HEK293 (cell line): Measurements from ENCODE around the gene TXNRD2.

Experiments
- CTCF ChIP-seq: fragments of 450-650 bp; formaldehyde crosslinking; IDR thresholded peaks from 2 replicates; pipeline ENCODE4 v1.5.1; 2016; ENCODE audit warnings: missing biosample characterization, missing genetic modification characterization
- HIC1 ChIP-seq: fragments of 450-650 bp; formaldehyde crosslinking; IDR thresholded peaks from 2 replicates; pipeline ENCODE4 v1.5.1; 2016; ENCODE audit warnings: missing biosample characterization, missing genetic modification characterization
- TCF7L2 ChIP-seq: IDR thresholded peaks from 2 replicates; pipeline ENCODE4 v1.6.1; 2011; ENCODE audit warnings: low read depth, mild to moderate bottlenecking, inconsistent platforms, low read length, moderate library complexity, borderline replicate concordance
- TSHZ1 ChIP-seq: fragments of 450-650 bp; formaldehyde crosslinking; IDR thresholded peaks from 2 replicates; pipeline ENCODE4 v1.5.1; 2016; ENCODE audit warnings: missing biosample characterization, missing genetic modification characterization, borderline replicate concordance
- ZBTB7A ChIP-seq: fragments of 450-650 bp; formaldehyde crosslinking; IDR thresholded peaks from 2 replicates; pipeline ENCODE4 v1.5.1; 2016; ENCODE audit warnings: low read depth, missing biosample characterization, missing genetic modification characterization
- ZFP3 ChIP-seq: fragments of 450-650 bp; formaldehyde crosslinking; IDR thresholded peaks from 2 replicates; pipeline ENCODE4 v1.5.1; 2016; ENCODE audit warnings: low read depth, missing biosample characterization, missing genetic modification characterization
- ZNF175 ChIP-seq: fragments of 450-650 bp; formaldehyde crosslinking; IDR thresholded peaks from 2 replicates; pipeline ENCODE4 v1.5.1; 2016; ENCODE audit warnings: missing biosample characterization, missing genetic modification characterization
- ZNF350 ChIP-seq: fragments of 450-650 bp; formaldehyde crosslinking; IDR thresholded peaks from 2 replicates; pipeline ENCODE4 v1.5.0; 2017; ENCODE audit warnings: missing biosample characterization, mild to moderate bottlenecking, missing genetic modification characterization
- ZNF629 ChIP-seq: fragments of 450-650 bp; formaldehyde crosslinking; IDR thresholded peaks from 2 replicates; pipeline ENCODE4 v1.5.1; 2017; ENCODE audit warnings: missing biosample characterization, missing genetic modification characterization
- TF ChIP-seq, protein P1 (sequence below): fragments of 450-650 bp; formaldehyde crosslinking; IDR thresholded peaks from 2 replicates; pipeline ENCODE4 v1.5.1; 2017; ENCODE audit warnings: missing biosample characterization, mild to moderate bottlenecking, missing genetic modification characterization, moderate library complexity
- TF ChIP-seq, protein P2 (sequence below): fragments of 450-650 bp; formaldehyde crosslinking; IDR thresholded peaks from 2 replicates; pipeline ENCODE4 v1.5.1; 2016; ENCODE audit warnings: missing biosample characterization, missing genetic modification characterization, borderline replicate concordance

GRCh38 chr22:19901577-19902244, 39.9 kb downstream of the TXNRD2 start:
- TF ChIP-seq TSHZ1 (tag by site-specific recombination), result no peak
- TF ChIP-seq ZFP3, result no peak
- no peak for TF ChIP-seq ZNF175 (tag by site-specific recombination)
- TF ChIP-seq TCF7L2, result no peak
- no peak for TF ChIP-seq ZNF629 (tag by site-specific recombination)
- TF ChIP-seq ZBTB7A (tag by site-specific recombination), result no peak
- TF ChIP-seq ZNF350 (tag by site-specific recombination), result no peak
- TF ChIP-seq, protein P1, sequence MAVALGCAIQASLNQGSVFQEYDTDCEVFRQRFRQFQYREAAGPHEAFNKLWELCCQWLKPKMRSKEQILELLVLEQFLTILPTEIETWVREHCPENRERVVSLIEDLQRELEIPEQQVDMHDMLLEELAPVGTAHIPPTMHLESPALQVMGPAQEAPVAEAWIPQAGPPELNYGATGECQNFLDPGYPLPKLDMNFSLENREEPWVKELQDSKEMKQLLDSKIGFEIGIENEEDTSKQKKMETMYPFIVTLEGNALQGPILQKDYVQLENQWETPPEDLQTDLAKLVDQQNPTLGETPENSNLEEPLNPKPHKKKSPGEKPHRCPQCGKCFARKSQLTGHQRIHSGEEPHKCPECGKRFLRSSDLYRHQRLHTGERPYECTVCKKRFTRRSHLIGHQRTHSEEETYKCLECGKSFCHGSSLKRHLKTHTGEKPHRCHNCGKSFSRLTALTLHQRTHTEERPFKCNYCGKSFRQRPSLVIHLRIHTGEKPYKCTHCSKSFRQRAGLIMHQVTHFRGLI, result no peak
- TF ChIP-seq, protein P2, sequence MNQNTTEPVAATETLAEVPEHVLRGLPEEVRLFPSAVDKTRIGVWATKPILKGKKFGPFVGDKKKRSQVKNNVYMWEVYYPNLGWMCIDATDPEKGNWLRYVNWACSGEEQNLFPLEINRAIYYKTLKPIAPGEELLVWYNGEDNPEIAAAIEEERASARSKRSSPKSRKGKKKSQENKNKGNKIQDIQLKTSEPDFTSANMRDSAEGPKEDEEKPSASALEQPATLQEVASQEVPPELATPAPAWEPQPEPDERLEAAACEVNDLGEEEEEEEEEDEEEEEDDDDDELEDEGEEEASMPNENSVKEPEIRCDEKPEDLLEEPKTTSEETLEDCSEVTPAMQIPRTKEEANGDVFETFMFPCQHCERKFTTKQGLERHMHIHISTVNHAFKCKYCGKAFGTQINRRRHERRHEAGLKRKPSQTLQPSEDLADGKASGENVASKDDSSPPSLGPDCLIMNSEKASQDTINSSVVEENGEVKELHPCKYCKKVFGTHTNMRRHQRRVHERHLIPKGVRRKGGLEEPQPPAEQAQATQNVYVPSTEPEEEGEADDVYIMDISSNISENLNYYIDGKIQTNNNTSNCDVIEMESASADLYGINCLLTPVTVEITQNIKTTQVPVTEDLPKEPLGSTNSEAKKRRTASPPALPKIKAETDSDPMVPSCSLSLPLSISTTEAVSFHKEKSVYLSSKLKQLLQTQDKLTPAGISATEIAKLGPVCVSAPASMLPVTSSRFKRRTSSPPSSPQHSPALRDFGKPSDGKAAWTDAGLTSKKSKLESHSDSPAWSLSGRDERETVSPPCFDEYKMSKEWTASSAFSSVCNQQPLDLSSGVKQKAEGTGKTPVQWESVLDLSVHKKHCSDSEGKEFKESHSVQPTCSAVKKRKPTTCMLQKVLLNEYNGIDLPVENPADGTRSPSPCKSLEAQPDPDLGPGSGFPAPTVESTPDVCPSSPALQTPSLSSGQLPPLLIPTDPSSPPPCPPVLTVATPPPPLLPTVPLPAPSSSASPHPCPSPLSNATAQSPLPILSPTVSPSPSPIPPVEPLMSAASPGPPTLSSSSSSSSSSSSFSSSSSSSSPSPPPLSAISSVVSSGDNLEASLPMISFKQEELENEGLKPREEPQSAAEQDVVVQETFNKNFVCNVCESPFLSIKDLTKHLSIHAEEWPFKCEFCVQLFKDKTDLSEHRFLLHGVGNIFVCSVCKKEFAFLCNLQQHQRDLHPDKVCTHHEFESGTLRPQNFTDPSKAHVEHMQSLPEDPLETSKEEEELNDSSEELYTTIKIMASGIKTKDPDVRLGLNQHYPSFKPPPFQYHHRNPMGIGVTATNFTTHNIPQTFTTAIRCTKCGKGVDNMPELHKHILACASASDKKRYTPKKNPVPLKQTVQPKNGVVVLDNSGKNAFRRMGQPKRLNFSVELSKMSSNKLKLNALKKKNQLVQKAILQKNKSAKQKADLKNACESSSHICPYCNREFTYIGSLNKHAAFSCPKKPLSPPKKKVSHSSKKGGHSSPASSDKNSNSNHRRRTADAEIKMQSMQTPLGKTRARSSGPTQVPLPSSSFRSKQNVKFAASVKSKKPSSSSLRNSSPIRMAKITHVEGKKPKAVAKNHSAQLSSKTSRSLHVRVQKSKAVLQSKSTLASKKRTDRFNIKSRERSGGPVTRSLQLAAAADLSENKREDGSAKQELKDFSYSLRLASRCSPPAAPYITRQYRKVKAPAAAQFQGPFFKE (tag by site-specific recombination), result no peak
- no peak for TF ChIP-seq CTCF (tag by site-specific recombination)
- no peak for TF ChIP-seq HIC1 (tag by site-specific recombination)
